Adipocyte (in vitro differentiated cells): ENCODE measurements around the gene AP3D1.
"Not testable (repeated sequence)": the region's sequence is repeated elsewhere in the genome, so short reads cannot be mapped to it uniquely, and the experiment has no call there.

Experiments used
- DNase-seq: peaks from one replicate; pipeline ENCODE4 v3.0.0-alpha.2; 2015; ENCODE audit warnings: low read depth
- H3K27me3 ChIP-seq: replicated peaks from 2 replicates; pipeline ENCODE4 v1.7.0; 2013; ENCODE audit warnings: mild to moderate bottlenecking, low read length, moderate library complexity; ENCODE audit not compliant: control insufficient read depth, insufficient read depth
- H3K36me3 ChIP-seq: 2 replicates; pipeline ENCODE4 v1.7.0; 2013; ENCODE audit warnings: low read length, mild to moderate bottlenecking, moderate library complexity; ENCODE audit not compliant: control insufficient read depth, insufficient read depth, severe bottlenecking
- H3K4me1 ChIP-seq: 2 replicates; pipeline ENCODE4 v1.7.0; 2013; ENCODE audit warnings: mild to moderate bottlenecking, low read length, moderate library complexity; ENCODE audit not compliant: control insufficient read depth, insufficient read depth
- H3K4me3 ChIP-seq: 2 replicates; pipeline ENCODE4 v1.7.0; 2013; ENCODE audit warnings: mild to moderate bottlenecking, low read length, moderate library complexity
- H3K9ac ChIP-seq: 2 replicates; pipeline ENCODE4 v1.7.0; 2013; ENCODE audit warnings: mild to moderate bottlenecking, low read length, moderate library complexity
- H3K9me3 ChIP-seq: 2 replicates; pipeline ENCODE4 v1.7.0; 2013; ENCODE audit warnings: mild to moderate bottlenecking, low read length, moderate library complexity; ENCODE audit not compliant: control insufficient read depth

AP3D1 gene

GRCh38 chr19:2131012-2131975 lies 20.1 kb downstream of the AP3D1 start:
- not testable (repeated sequence) for H3K27me3 ChIP-seq, H3K4me3 ChIP-seq, DNase-seq, H3K9me3 ChIP-seq
- H3K36me3 ChIP-seq = peaks cover 57% of the 10 kb centered on the region
- H3K9ac ChIP-seq = peak overlapping the region; percentile 58
- H3K4me1 ChIP-seq = peaks cover 18% of the 10 kb centered on the region

- Histone ChIP-seq H3K9me3 (no peaks in the 10 kb centered on the region), H3K4me1 (peaks cover 18% of the 10 kb centered on the region), H3K27me3 (no peaks in the 10 kb centered on the region), H3K9ac (peak overlapping the region; percentile 29), H3K4me3 (no peak overlapping the region), H3K36me3 (peaks cover 62% of the 10 kb centered on the region)
- DNase-seq = no peak
These were observed 21.2 kb downstream of the AP3D1 start for GRCh38 chr19:2129892-2130770.

DNA sequence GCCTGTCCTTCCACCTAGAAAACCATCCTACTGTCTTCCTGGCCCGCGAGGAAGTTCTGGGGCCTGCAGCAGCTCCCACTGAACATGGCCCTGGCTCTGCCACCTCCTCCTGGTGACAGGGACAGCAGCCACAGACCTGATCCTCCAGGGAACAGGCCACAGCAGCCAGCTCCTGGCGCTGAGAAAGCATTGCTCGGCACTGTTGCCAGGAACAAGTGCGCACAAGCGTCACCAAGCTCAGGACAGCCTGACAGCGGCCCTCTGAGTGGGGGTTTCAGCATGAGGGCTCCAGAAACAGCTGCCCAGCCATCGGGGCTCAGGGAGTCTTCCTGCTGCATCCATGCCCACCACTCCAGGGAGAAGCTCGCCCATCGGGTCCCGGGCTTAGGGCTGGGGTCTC lies 21.9 kb downstream of the AP3D1 start:
- peaks cover 69% of the 10 kb centered on the region for H3K36me3 ChIP-seq
- no peak overlapping the region for H3K4me3 ChIP-seq
- no peak overlapping the region for H3K9ac ChIP-seq
- H3K9me3 ChIP-seq = no peaks in the 10 kb centered on the region
- peaks cover 18% of the 10 kb centered on the region for H3K4me1 ChIP-seq
- DNase-seq = no peak
- no peaks in the 10 kb centered on the region for H3K27me3 ChIP-seq

GRCh38 chr19:2129022-2129421 lies 22.3 kb downstream of the AP3D1 start:
- H3K4me3 ChIP-seq = no peak overlapping the region
- no peaks in the 10 kb centered on the region for H3K9me3 ChIP-seq
- peaks cover 15% of the 10 kb centered on the region for H3K4me1 ChIP-seq
- DNase-seq = no peak
- no peak overlapping the region for H3K9ac ChIP-seq
- H3K27me3 ChIP-seq = no peaks in the 10 kb centered on the region
- H3K36me3 ChIP-seq = peaks cover 73% of the 10 kb centered on the region

- H3K36me3 ChIP-seq = peaks cover 81% of the 10 kb centered on the region
- not testable (repeated sequence) for DNase-seq, H3K4me3 ChIP-seq
These were observed 23.1 kb downstream of the AP3D1 start for GRCh38 chr19:2128252-2128651.

GRCh38 chr19:2127758-2128157 lies 23.6 kb downstream of the AP3D1 start:
- Histone ChIP-seq H3K4me3 (no peak overlapping the region), H3K9ac (no peak overlapping the region), H3K36me3 (peaks cover 86% of the 10 kb centered on the region), H3K4me1 (peaks cover 9% of the 10 kb centered on the region), H3K9me3 (no peaks in the 10 kb centered on the region), H3K27me3 (no peaks in the 10 kb centered on the region)
- DNase-seq = no peak

More at GRCh38 chr19:2128252-2128651, 23.1 kb downstream of the AP3D1 start:
- not testable (repeated sequence) for H3K27me3 ChIP-seq, H3K9me3 ChIP-seq, H3K9ac ChIP-seq
- H3K4me1 ChIP-seq = peaks cover 14% of the 10 kb centered on the region

DNA sequence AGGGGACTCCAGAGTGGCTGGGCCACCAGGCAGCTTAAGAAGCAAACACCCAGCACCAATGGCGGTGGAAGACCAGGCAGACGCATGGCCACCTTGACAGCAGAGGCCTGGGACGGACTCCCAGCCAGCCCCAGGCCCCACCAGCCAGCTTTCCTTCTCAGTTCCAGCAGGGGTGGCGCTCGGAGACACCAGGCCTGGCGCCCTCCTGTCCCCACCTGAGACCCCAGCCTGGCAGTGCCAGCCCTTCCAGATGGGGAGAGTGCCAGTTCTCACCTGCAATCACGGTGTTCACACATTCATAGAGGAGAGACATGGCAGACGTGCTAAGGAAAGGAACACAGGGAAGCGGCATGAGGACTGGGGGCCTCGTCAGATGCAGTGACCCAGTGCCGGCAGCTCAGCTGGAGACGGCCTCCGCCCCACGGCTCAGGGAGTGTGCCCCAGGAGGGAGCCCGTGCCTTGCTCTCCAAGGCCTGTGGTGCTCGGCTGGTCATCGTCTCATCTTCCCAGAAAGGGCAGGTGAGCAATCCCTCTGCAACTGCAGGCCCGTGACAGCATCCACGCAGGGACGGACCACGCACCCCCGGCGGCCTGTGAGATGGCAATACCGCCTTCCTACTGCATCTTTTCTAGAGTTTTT lies 24.4 kb downstream of the AP3D1 start:
- Histone ChIP-seq H3K27me3 (no peaks in the 10 kb centered on the region), H3K9me3 (no peaks in the 10 kb centered on the region), H3K4me1 (peaks cover 2% of the 10 kb centered on the region), H3K36me3 (peaks cover 88% of the 10 kb centered on the region), H3K4me3 (no peak overlapping the region), H3K9ac (no peak overlapping the region)
- DNase-seq = no peak

DNA sequence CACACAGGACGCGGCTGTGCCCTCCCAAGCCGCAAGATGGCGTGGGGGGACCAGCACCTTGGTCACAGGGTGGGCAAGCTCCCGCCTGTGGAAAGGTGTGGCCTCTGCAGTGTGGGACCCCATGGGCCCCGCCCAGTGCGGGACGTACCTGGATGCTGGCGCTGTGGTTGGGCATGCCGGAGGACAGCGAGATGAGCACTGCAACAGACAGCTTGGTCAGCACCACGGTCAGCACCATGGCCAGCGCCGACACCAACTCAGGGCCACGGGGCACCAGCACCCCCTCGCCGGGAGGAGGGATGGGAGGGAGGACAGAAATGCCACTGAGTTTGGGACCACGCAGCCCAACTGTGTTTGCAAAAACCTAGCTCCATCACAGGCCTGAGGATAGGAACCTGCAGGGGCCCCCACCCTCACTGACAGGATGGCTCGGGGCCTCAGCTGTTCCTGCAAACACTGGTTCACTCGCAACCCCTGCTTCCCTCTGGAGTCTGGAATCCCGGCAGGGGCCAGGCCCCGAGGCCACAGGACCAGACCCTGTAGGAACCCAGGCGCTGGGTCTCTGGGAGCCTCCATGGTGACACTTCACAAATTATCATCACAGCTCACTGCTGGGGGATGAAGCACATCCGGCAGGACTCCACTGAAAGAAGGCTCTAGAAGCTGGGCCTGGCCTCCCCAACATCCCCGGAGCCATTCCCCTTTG lies 27.5 kb downstream of the AP3D1 start:
- Histone ChIP-seq H3K9ac (no peak overlapping the region), H3K36me3 (peaks cover 89% of the 10 kb centered on the region), H3K9me3 (no peaks in the 10 kb centered on the region), H3K4me3 (no peak overlapping the region), H3K4me1 (no peaks in the 10 kb centered on the region), H3K27me3 (no peaks in the 10 kb centered on the region)
- DNase-seq = peak; percentile 19

DNA sequence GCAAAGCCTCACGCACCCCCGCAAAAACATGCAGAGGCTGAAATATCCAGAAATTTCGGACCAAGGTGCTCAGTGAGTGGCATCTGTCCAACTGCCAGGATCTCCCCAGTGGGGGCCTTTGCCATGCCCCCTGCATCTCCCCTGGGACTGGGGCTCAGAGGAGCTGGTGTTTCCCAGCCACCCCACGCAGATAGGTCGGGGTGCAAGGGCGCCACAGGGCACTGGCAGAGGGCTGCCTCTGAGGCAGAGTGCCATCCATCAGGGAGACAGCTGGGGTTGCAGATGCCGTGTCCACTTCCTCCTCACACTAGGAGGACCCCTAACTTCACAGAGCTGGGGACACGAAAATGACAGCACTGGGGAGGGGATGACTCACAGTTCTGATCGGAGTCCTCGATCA lies 28.4 kb downstream of the AP3D1 start:
- no peak overlapping the region for H3K4me3 ChIP-seq
- no peak overlapping the region for H3K9ac ChIP-seq
- DNase-seq = no peak
- H3K27me3 ChIP-seq = no peaks in the 10 kb centered on the region
- H3K36me3 ChIP-seq = peaks cover 97% of the 10 kb centered on the region
- H3K9me3 ChIP-seq = no peaks in the 10 kb centered on the region
- no peaks in the 10 kb centered on the region for H3K4me1 ChIP-seq

- DNase-seq = no peak
- no peaks in the 10 kb centered on the region for H3K4me1 ChIP-seq
- no peaks in the 10 kb centered on the region for H3K9me3 ChIP-seq
- H3K36me3 ChIP-seq = peaks cover 97% of the 10 kb centered on the region
- no peak overlapping the region for H3K9ac ChIP-seq
- no peak overlapping the region for H3K4me3 ChIP-seq
- H3K27me3 ChIP-seq = no peaks in the 10 kb centered on the region
These were observed 29.1 kb downstream of the AP3D1 start for GRCh38 chr19:2122251-2122650.
